ENCODE measurements around the gene IL34. TPM values are rescaled to one million over a fixed set of nuclear protein-coding genes. Genes with fewer than 3 reads are reported as not detected.

Gene IL34
- total and polyA plus RNA-seq, 2 of the 13 experiments (the other 11 are each of a cell fraction or from before 2014, with no cell fraction given), result 1.2 to 1.3 TPM

DNA sequence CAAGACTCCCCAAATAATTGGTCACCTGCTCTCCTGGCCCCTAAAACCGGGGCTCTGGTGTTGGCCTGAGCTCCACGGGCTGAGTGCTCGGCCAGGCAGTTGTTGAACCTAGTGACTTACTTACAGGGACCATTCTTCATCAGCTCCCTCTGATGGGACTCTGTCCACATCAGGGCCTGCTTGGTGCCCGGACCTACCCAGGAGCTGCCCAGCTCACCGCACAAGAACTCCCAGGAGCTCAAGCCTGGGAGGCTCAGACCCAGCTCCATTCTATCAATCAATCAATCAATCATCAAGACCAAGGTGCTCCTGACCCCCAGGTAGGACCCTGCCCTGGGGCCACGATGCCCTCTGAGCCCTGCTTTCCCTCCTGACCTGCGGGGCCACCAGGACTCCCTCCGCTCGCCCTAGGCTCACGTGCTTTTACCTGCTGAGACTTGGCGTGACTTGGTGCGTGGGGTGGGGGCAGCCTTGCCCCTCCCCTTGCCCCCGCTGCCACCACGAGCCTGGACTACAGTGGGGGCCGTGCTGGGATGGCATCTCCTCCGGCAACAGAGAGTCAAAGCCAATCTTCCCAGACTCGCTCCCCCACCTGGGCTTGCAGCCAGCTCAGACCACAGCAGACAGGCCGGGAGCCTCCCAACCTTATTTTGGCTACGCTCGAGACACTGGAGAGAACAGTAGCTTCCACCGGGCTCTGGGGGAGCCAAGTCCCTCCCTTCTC is 15.7 kb downstream of the IL34 start (continued):
- TF ChIP-seq PAWR (CRISPR knock-in tag; IDR thresholded peaks at IDR 0.05; ENCODE audit: borderline replicate concordance) (no peak), ZNF546 (CRISPR knock-in tag; conservative IDR thresholded peaks at IDR 0.05) (no peak), ZSCAN29 (CRISPR knock-in tag; conservative IDR thresholded peaks at IDR 0.05) (no peak), ZFP36L1 (CRISPR knock-in tag; IDR thresholded peaks at IDR 0.05) (no peak), SIN3B (IDR thresholded peaks at IDR 0.05; ENCODE audit: low read length) (no peak), ZZZ3 (CRISPR knock-in tag; IDR thresholded peaks at IDR 0.05; ENCODE audit: borderline replicate concordance) (no peak), LCORL (IDR thresholded peaks at IDR 0.05) (no peak), LCORL (CRISPR knock-in tag; IDR thresholded peaks at IDR 0.05) (no peak), ZNF343 (CRISPR knock-in tag; IDR thresholded peaks at IDR 0.05) (no peak), GATAD2A (CRISPR knock-in tag; IDR thresholded peaks at IDR 0.05) (no peak), MEIS2 (CRISPR knock-in tag; IDR thresholded peaks at IDR 0.05) (no peak), SRSF1 (optimal IDR thresholded peaks at IDR 0.05; ENCODE audit: low read depth, low read length) (peak; percentile 75), HHEX (CRISPR knock-in tag; IDR thresholded peaks at IDR 0.05) (no peak), ZNF501 (CRISPR knock-in tag; IDR thresholded peaks at IDR 0.05) (peak; percentile 58; the same call in 1 of the 2 replicates), SMARCE1 (IDR thresholded peaks at IDR 0.05; ENCODE audit: borderline replicate concordance) (no peak), MTA3 (CRISPR knock-in tag; IDR thresholded peaks at IDR 0.05) (no peak)
- TF ChIP-seq, protein P1, sequence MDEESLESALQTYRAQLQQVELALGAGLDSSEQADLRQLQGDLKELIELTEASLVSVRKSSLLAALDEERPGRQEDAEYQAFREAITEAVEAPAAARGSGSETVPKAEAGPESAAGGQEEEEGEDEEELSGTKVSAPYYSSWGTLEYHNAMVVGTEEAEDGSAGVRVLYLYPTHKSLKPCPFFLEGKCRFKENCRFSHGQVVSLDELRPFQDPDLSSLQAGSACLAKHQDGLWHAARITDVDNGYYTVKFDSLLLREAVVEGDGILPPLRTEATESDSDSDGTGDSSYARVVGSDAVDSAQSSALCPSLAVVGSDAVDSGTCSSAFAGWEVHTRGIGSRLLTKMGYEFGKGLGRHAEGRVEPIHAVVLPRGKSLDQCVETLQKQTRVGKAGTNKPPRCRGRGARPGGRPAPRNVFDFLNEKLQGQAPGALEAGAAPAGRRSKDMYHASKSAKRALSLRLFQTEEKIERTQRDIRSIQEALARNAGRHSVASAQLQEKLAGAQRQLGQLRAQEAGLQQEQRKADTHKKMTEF (CRISPR knock-in tag; IDR thresholded peaks at IDR 0.05), result peak; percentile 42; the same call in 1 of the 2 replicates
- TF ChIP-seq, protein P2, sequence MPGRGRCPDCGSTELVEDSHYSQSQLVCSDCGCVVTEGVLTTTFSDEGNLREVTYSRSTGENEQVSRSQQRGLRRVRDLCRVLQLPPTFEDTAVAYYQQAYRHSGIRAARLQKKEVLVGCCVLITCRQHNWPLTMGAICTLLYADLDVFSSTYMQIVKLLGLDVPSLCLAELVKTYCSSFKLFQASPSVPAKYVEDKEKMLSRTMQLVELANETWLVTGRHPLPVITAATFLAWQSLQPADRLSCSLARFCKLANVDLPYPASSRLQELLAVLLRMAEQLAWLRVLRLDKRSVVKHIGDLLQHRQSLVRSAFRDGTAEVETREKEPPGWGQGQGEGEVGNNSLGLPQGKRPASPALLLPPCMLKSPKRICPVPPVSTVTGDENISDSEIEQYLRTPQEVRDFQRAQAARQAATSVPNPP (CRISPR knock-in tag; IDR thresholded peaks at IDR 0.05), result peak; percentile 61; the same call in 1 of the 2 replicates
- TF ChIP-seq, protein P3, sequence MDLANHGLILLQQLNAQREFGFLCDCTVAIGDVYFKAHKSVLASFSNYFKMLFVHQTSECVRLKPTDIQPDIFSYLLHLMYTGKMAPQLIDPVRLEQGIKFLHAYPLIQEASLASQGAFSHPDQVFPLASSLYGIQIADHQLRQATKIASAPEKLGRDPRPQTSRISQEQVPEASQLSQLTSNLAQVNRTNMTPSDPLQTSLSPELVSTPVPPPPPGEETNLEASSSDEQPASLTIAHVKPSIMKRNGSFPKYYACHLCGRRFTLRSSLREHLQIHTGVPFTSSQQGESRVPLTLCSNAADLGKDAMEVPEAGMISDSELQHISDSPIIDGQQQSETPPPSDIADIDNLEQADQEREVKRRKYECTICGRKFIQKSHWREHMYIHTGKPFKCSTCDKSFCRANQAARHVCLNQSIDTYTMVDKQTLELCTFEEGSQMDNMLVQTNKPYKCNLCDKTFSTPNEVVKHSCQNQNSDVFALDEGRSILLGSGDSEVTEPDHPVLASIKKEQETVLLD (CRISPR knock-in tag; IDR thresholded peaks at IDR 0.05; ENCODE audit: low read depth), result no peak
- TF ChIP-seq, protein P4, sequence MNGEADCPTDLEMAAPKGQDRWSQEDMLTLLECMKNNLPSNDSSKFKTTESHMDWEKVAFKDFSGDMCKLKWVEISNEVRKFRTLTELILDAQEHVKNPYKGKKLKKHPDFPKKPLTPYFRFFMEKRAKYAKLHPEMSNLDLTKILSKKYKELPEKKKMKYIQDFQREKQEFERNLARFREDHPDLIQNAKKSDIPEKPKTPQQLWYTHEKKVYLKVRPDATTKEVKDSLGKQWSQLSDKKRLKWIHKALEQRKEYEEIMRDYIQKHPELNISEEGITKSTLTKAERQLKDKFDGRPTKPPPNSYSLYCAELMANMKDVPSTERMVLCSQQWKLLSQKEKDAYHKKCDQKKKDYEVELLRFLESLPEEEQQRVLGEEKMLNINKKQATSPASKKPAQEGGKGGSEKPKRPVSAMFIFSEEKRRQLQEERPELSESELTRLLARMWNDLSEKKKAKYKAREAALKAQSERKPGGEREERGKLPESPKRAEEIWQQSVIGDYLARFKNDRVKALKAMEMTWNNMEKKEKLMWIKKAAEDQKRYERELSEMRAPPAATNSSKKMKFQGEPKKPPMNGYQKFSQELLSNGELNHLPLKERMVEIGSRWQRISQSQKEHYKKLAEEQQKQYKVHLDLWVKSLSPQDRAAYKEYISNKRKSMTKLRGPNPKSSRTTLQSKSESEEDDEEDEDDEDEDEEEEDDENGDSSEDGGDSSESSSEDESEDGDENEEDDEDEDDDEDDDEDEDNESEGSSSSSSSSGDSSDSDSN (CRISPR knock-in tag; IDR thresholded peaks at IDR 0.05), result no peak; the same call in 1 of the 2 replicates
- TF ChIP-seq, protein P5, sequence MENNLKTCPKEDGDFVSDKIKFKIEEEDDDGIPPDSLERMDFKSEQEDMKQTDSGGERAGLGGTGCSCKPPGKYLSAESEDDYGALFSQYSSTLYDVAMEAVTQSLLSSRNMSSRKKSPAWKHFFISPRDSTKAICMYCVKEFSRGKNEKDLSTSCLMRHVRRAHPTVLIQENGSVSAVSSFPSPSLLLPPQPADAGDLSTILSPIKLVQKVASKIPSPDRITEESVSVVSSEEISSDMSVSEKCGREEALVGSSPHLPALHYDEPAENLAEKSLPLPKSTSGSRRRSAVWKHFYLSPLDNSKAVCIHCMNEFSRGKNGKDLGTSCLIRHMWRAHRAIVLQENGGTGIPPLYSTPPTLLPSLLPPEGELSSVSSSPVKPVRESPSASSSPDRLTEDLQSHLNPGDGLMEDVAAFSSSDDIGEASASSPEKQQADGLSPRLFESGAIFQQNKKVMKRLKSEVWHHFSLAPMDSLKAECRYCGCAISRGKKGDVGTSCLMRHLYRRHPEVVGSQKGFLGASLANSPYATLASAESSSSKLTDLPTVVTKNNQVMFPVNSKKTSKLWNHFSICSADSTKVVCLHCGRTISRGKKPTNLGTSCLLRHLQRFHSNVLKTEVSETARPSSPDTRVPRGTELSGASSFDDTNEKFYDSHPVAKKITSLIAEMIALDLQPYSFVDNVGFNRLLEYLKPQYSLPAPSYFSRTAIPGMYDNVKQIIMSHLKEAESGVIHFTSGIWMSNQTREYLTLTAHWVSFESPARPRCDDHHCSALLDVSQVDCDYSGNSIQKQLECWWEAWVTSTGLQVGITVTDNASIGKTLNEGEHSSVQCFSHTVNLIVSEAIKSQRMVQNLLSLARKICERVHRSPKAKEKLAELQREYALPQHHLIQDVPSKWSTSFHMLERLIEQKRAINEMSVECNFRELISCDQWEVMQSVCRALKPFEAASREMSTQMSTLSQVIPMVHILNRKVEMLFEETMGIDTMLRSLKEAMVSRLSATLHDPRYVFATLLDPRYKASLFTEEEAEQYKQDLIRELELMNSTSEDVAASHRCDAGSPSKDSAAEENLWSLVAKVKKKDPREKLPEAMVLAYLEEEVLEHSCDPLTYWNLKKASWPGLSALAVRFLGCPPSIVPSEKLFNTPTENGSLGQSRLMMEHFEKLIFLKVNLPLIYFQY (CRISPR knock-in tag; IDR thresholded peaks at IDR 0.05; ENCODE audit: borderline replicate concordance), result no peak
